IPS-20b (cell line): Measurements from ENCODE around the gene CSMD2.

ENCODE experiments used
- H3K27ac ChIP-seq: one replicate; pipeline ENCODE4 v1.5.1; 2013; ENCODE audit warnings: low read length
- H3K27me3 ChIP-seq: 2 replicates; pipeline ENCODE4 v1.6.1; 2013; ENCODE audit warnings: mild to moderate bottlenecking, low read length, inconsistent platforms; ENCODE audit not compliant: insufficient read depth
- H3K36me3 ChIP-seq: 2 replicates; pipeline ENCODE4 v1.6.1; 2013; ENCODE audit warnings: low read depth, mild to moderate bottlenecking, inconsistent platforms, low read length, moderate library complexity; ENCODE audit not compliant: insufficient read depth
- H3K4me1 ChIP-seq: 2 replicates; pipeline ENCODE4 v1.6.1; 2013; ENCODE audit warnings: mild to moderate bottlenecking, control low read depth, inconsistent platforms, low read length, moderate library complexity; ENCODE audit not compliant: insufficient read depth
- H3K4me3 ChIP-seq: 2 replicates; pipeline ENCODE4 v1.5.1; 2013; ENCODE audit warnings: mild to moderate bottlenecking, low read length, inconsistent platforms
- H3K9ac ChIP-seq: 2 replicates; pipeline ENCODE4 v1.6.1; 2013; ENCODE audit warnings: low read depth, mild to moderate bottlenecking, inconsistent platforms, low read length, moderate library complexity
- H3K9me3 ChIP-seq: 2 replicates; pipeline ENCODE4 v1.6.1; 2013; ENCODE audit warnings: mild to moderate bottlenecking, low read depth, low read length, inconsistent platforms; ENCODE audit not compliant: insufficient read depth

The CSMD2 gene

DNA sequence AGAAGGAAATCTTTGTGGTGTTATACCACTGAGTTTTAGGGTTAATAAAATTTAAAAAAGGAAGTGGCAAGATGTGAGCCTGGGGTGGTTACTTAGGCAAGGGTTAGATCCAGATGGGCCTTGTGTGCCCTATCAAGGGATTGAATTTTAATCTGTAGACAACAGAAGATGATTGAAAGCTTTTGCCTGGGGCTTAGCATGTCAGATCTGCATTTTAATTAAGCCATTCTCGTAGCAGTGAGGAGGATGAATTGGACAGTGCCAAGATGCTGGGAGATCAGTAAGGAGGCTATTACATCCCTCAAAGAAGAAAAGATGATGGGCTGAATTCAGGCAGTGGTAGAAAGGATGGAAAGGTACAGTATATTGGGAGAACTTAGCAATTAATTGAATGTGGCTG lies 258.9 kb downstream of the CSMD2 start:
- H3K27me3 ChIP-seq: no peaks in the 10 kb centered on the region
- H3K36me3 ChIP-seq: no peaks in the 10 kb centered on the region
- H3K27ac ChIP-seq: no peak overlapping the region
- no peaks in the 10 kb centered on the region for H3K9me3 ChIP-seq
- no peak overlapping the region for H3K9ac ChIP-seq
- H3K4me3 ChIP-seq: no peak overlapping the region
- no peaks in the 10 kb centered on the region; the same call in 1 of the 2 replicates for H3K4me1 ChIP-seq

DNA sequence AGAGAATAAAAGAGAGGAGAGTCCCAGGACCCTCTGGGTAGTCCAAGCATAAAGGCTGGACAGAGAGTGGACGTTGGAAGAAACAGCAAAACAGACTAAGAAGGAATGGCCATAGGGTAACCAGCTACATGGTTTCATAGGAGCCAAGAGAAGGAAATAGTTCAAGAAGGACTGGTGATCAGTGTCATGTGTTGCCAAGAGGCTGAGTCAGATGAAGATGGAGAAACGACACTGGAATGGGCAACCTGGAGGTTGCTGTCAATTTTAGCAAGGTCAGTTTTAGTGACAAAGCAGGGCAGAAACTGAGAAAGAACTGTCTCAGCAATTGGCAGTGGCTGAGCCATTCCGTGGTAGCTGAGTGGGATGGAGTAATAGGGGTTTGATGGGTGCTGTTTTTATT lies 259.8 kb downstream of the CSMD2 start:
- no peaks in the 10 kb centered on the region for H3K36me3 ChIP-seq
- no peaks in the 10 kb centered on the region for H3K9me3 ChIP-seq
- no peak overlapping the region for H3K9ac ChIP-seq
- H3K4me1 ChIP-seq: no peaks in the 10 kb centered on the region; the same call in 1 of the 2 replicates
- no peak overlapping the region for H3K4me3 ChIP-seq
- no peak overlapping the region for H3K27ac ChIP-seq
- no peaks in the 10 kb centered on the region for H3K27me3 ChIP-seq

DNA sequence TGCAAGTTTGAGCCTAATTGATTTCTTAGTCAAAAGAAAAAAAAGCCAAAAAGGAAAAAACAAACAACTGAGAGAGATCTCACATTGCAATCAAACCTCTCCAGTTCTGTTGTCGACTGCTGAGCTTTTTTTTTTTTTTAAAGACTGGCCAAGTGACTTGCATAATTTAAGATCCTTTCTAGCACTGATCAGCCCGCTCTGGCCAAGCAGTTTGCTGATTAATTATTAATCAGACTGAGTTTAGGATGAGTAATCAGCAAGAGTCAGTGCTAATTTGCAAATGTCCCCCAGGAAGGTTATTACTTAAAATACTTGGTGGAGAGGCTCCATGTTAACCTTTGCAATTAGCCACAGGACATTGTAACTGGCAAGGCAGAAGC lies 261.8 kb downstream of the CSMD2 start:
- Histone ChIP-seq H3K4me1 (no peaks in the 10 kb centered on the region; the same call in 1 of the 2 replicates), H3K9ac (no peak overlapping the region), H3K4me3 (no peak overlapping the region), H3K36me3 (no peaks in the 10 kb centered on the region), H3K27me3 (no peaks in the 10 kb centered on the region), H3K9me3 (no peaks in the 10 kb centered on the region), H3K27ac (no peak overlapping the region)

DNA sequence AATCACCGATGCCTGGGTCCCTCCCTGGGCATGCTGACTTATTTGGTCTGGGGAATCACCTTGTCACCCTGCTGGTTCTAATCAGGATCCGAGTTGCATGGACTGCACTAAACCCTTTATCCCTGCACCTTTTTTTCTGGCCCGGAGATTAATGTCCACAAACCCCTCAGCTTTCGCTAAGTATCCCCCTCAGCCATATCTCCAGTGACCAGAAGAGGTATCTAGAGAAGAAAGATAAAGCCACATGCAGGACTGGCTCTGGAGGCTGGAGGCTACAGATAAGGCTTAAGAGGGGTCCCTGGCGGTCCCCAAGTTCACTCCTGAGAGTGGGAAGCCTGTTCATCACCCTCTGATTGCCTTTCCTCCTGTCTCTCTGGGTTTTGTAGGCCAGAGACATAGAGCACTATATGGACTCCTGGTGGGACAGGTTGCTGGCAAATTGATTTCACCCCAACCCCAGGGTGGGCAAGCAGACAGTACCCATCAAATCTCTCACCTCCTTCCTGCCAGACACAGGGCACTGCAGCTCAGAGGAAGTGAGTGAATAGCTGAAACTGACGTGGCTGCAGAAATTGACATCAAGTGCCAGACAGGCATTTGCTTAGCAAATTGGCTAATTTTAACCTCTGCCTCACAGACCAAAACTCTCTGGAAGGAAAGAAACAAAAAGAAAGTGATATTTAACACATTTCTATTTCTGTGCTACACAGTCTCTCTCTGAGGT lies 262.4 kb downstream of the CSMD2 start:
- no peaks in the 10 kb centered on the region for H3K27me3 ChIP-seq
- no peaks in the 10 kb centered on the region; the same call in 1 of the 2 replicates for H3K4me1 ChIP-seq
- no peak overlapping the region; the same call in 1 of the 2 replicates for H3K9ac ChIP-seq
- H3K4me3 ChIP-seq: no peak overlapping the region
- H3K9me3 ChIP-seq: no peaks in the 10 kb centered on the region
- H3K36me3 ChIP-seq: no peaks in the 10 kb centered on the region
- H3K27ac ChIP-seq: no peak overlapping the region

DNA sequence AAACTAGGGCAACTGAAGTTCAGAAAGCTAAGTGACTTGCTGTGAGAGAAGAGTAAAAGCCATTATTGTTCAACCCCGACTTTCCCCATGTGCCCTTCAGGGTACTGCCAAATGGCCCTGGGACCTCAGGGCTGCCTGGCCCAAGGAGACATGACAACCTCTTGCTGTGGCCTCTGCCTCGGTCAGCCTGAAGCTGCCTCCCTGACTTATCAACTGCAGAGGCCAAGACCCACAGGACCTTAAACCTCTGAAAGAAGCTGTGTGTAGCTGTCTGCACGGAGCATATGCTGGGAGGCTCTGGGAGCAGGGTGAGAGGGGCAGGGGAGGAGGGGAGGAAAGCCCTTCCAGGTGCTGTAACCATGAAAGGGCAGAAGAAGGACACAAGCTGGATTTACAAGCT lies 265.3 kb downstream of the CSMD2 start:
- H3K9ac ChIP-seq: no peak overlapping the region
- H3K27me3 ChIP-seq: no peaks in the 10 kb centered on the region
- H3K4me3 ChIP-seq: no peak overlapping the region
- no peaks in the 10 kb centered on the region for H3K9me3 ChIP-seq
- no peaks in the 10 kb centered on the region for H3K36me3 ChIP-seq
- no peak overlapping the region for H3K27ac ChIP-seq
- no peaks in the 10 kb centered on the region; the same call in 1 of the 2 replicates for H3K4me1 ChIP-seq

DNA sequence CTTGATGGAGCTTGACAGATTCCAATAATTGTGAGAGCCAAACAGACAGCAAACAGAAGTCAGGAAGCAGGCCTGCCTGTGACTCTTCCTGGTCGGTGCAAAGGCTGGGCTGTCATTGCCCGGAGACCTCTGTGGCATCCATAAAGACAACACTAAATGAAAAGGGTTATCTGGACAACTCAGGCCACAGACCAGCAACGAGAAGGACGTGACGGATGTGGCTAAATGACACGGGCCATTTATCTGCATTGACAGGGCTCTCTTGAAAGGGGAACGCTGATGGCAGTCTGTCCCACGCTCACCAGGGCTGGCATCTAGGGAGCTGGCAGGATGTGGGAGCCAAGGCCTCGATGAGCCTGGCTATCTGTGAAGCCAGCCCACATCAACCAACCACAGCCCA lies 266.1 kb downstream of the CSMD2 start:
- Histone ChIP-seq H3K36me3 (no peaks in the 10 kb centered on the region), H3K4me3 (no peak overlapping the region), H3K27ac (no peak overlapping the region), H3K4me1 (no peaks in the 10 kb centered on the region; the same call in 1 of the 2 replicates), H3K27me3 (no peaks in the 10 kb centered on the region), H3K9ac (no peak overlapping the region), H3K9me3 (no peaks in the 10 kb centered on the region)

DNA sequence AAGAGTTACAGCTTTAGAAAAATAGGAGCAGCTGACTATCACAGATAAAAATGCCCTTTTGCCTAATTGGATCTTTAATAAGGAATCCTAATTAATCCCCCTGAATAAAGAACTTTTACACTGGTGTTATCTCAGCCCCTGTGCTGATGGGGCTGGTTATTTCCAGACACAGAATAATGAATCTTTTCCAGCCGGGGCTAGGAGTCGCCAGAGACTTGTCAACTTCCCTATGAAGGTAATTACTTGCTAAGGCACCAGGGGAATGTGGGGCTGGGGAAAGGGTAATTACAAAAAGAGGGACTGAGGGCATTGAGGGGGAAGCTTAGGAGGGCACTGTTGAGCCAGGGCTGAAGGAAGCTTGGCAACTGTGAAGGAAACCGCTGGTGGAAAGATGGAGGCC lies 266.6 kb downstream of the CSMD2 start:
- Histone ChIP-seq H3K4me1 (no peaks in the 10 kb centered on the region; the same call in 1 of the 2 replicates), H3K9ac (no peak overlapping the region), H3K9me3 (no peaks in the 10 kb centered on the region), H3K27ac (no peak overlapping the region), H3K4me3 (no peak overlapping the region), H3K36me3 (no peaks in the 10 kb centered on the region), H3K27me3 (no peaks in the 10 kb centered on the region)

DNA sequence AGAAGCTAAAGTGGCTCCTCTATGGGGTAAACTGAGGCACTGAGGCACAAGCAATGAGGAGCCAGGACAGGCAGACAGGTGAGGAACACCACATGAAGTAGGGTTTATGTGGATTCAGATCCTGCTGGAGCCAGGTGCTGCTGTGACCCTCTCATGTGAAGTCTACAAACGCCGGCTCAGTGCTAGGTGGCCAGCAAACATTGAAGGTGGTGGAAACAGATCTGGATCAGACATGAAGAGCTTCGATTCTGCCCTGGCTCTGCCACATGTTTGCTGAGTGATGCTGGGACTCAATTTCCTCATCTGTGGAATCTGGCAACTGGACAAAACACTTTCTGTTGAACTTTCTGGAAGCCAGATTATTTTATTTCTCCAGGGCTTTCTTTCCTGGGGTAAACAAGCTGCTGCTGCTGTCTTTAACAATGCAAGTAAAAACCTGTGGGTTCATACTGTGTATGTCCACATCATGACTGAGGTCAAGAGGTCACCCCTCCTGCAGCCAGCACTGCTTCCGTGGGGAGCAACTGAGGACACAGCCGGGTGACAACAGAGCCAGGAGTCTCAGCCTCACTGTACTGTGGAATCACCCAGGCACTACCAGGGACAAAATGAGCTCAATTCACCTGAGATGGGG lies 267.8 kb downstream of the CSMD2 start:
- H3K27me3 ChIP-seq: no peaks in the 10 kb centered on the region
- H3K9ac ChIP-seq: no peak overlapping the region
- H3K9me3 ChIP-seq: no peaks in the 10 kb centered on the region
- H3K4me3 ChIP-seq: no peak overlapping the region
- no peaks in the 10 kb centered on the region for H3K36me3 ChIP-seq
- H3K4me1 ChIP-seq: no peaks in the 10 kb centered on the region
- no peak overlapping the region for H3K27ac ChIP-seq

DNA sequence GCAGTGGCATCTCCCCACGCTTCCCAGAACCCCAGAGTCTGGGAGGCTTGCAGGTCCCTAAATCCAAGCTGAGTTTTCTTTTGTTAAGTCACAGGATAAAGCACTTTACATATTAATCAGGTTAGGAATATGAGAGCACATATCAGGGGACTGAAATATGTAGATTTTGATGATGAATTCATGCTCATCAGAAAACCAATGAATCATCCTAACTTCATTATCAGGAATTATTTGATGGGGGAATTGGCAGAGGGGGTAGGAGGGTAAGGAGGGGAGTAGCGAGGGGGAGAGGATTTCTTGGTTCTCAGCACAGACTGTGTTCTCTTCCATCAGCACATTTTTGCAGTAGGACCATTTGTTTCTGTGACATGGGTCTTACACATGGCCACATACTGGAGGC lies 269.1 kb downstream of the CSMD2 start:
- Histone ChIP-seq H3K9me3 (no peaks in the 10 kb centered on the region), H3K4me3 (no peak overlapping the region), H3K27me3 (no peaks in the 10 kb centered on the region), H3K36me3 (no peaks in the 10 kb centered on the region), H3K27ac (no peak overlapping the region), H3K4me1 (no peaks in the 10 kb centered on the region), H3K9ac (no peak overlapping the region)

DNA sequence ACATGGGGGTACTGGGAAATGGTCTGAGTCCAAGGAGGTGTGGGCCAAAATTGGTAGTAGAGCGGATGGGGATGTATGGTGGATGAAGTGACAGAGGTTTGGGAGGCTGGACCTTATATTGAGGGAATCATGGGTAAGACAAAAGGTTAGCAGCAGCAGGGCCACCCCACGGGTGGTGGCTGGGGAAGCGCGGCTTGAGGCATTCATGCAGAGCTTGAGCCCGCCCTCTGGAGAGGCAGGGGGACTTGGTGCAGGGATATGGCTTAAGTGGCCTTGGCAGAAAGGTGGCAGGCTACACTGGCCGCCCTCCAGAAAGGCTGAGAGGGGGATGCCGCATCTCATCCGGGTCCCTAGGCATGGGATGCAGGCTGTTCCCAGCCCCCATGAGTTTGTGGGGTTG lies 269.6 kb downstream of the CSMD2 start:
- Histone ChIP-seq H3K9me3 (no peaks in the 10 kb centered on the region), H3K4me1 (no peaks in the 10 kb centered on the region), H3K36me3 (no peaks in the 10 kb centered on the region), H3K4me3 (no peak overlapping the region), H3K9ac (no peak overlapping the region), H3K27me3 (no peaks in the 10 kb centered on the region), H3K27ac (no peak overlapping the region)

DNA sequence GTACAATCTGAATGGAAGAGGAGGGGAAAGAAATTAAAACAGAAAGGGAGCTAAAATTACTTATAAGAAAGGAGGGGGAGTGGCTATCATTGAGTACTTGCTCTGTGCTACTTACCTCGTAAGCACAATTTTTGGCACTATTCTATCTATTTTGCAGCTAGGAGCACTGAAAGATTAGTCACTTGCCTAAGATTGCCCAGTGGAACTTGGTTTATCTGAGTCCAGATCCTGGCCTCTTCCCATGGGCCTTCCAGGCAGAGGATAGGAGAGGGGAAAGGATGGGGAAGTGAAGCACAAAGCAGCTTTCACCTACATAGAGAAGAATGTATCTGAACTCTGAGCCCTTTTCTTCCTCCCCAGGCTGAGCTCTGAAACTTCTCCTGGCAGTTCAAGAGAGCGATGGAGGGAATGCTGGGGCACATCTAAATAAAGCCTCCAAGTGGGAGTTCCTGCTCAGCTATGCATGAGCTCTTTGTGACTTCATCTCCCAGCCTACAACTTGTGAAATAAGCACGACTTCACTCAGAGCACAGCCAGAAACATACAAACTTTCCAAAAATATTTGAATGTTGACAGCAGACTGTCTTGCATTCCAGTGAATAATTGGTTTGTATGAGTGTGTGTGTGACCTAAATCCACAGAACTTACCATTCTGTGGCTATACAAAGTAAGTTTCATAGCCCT lies 271.7 kb downstream of the CSMD2 start:
- no peak overlapping the region for H3K4me3 ChIP-seq
- no peaks in the 10 kb centered on the region for H3K36me3 ChIP-seq
- H3K4me1 ChIP-seq: no peaks in the 10 kb centered on the region
- no peaks in the 10 kb centered on the region for H3K27me3 ChIP-seq
- no peak overlapping the region for H3K27ac ChIP-seq
- no peaks in the 10 kb centered on the region for H3K9me3 ChIP-seq
- no peak overlapping the region for H3K9ac ChIP-seq

DNA sequence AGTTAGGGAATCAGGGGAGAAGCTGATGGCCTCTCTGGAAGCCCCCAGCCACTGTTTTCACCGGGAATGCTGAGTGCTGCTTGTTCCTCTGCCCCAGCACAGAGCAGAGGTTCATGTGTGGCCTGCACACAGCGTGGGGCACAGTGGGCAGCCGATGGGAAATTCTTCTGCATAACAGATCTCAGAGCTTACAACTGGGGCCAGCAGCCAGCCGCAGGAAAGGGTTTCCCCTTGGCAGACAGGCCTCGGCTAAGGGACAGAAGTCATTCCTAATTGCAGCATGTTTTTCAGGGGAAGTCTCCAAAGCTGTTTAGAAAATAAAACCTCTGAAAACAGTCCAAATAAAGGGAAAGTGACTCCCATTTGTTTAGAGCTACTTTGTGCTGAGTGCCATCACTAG lies 278.5 kb downstream of the CSMD2 start:
- H3K9ac ChIP-seq: no peak overlapping the region
- H3K36me3 ChIP-seq: no peaks in the 10 kb centered on the region
- H3K4me1 ChIP-seq: peaks cover 10% of the 10 kb centered on the region; the same call in 1 of the 2 replicates
- no peak overlapping the region for H3K27ac ChIP-seq
- no peak overlapping the region; the same call in 1 of the 2 replicates for H3K4me3 ChIP-seq
- no peaks in the 10 kb centered on the region for H3K27me3 ChIP-seq
- no peaks in the 10 kb centered on the region for H3K9me3 ChIP-seq
